HG03558 (cell line): Measurements from ENCODE around the gene KIF25.
"Not testable (repeated sequence)": the region's sequence is repeated elsewhere in the genome, so short reads cannot be mapped to it uniquely, and the experiment has no call there.

Experiments used
- ATAC-seq: cut with Tn5 transposase; IDR thresholded peaks from one replicate; pipeline ENCODE4 v1.9.1; 2021; ENCODE audit warnings: moderate number of reproducible peaks; ENCODE audit not compliant: unreplicated experiment; ENCODE audit errors: extremely low read depth

Gene KIF25

GRCh38 chr6:167993169-167993568 is 4.3 kb upstream of the KIF25 start:
- no peak for ATAC-seq

GRCh38 chr6:167993831-167994230 is 3.6 kb upstream of the KIF25 start:
- no peak for ATAC-seq

GRCh38 chr6:167995302-167995701 is 2.2 kb upstream of the KIF25 start:
- ATAC-seq: no peak

- no peak for ATAC-seq
Measured at GRCh38 chr6:167995731-167996151, 1.7 kb upstream of the KIF25 start.

GRCh38 chr6:167996424-167997199 is 859 bp upstream of the KIF25 start:
- no peak for ATAC-seq

GRCh38 chr6:167998215-167998614 is 744 bp downstream of the KIF25 start:
- no peak for ATAC-seq

GRCh38 chr6:168000198-168001028 is 2.9 kb downstream of the KIF25 start:
- ATAC-seq: no peak

GRCh38 chr6:168001029-168001332 is 3.5 kb downstream of the KIF25 start:
- ATAC-seq: no peak

- not testable (repeated sequence) for ATAC-seq
Measured at GRCh38 chr6:168001514-168001913, 4.0 kb downstream of the KIF25 start.

GRCh38 chr6:168002804-168003203 is 5.3 kb downstream of the KIF25 start:
- ATAC-seq: no peak

GRCh38 chr6:168004023-168004422 is 6.6 kb downstream of the KIF25 start:
- no peak for ATAC-seq

GRCh38 chr6:168004945-168005344 is 7.5 kb downstream of the KIF25 start:
- ATAC-seq: no peak

GRCh38 chr6:168005796-168006195 is 8.3 kb downstream of the KIF25 start:
- no peak for ATAC-seq

GRCh38 chr6:168007592-168008338 is 10.3 kb downstream of the KIF25 start:
- no peak for ATAC-seq

- ATAC-seq: no peak
Measured at GRCh38 chr6:168009331-168009730, 11.9 kb downstream of the KIF25 start.

- ATAC-seq: no peak
Measured at GRCh38 chr6:168011291-168011690, 13.8 kb downstream of the KIF25 start.

GRCh38 chr6:168012431-168013249 is 15.2 kb downstream of the KIF25 start:
- no peak for ATAC-seq

GRCh38 chr6:168013250-168013915 is 15.9 kb downstream of the KIF25 start:
- ATAC-seq: no peak

GRCh38 chr6:168014428-168014827 is 17.0 kb downstream of the KIF25 start:
- ATAC-seq: no peak

- no peak for ATAC-seq
Measured at GRCh38 chr6:168015009-168015408, 17.5 kb downstream of the KIF25 start.
